ENCODE results near the gene IL23R. TPM values are rescaled to one million over a fixed set of nuclear protein-coding genes. Genes with fewer than 3 reads are reported as not detected.

The IL23R gene
- total and polyA plus RNA-seq, 2 donors (not counting 3 experiments of a cell fraction or from before 2014, with no cell fraction given): not detected

DNA sequence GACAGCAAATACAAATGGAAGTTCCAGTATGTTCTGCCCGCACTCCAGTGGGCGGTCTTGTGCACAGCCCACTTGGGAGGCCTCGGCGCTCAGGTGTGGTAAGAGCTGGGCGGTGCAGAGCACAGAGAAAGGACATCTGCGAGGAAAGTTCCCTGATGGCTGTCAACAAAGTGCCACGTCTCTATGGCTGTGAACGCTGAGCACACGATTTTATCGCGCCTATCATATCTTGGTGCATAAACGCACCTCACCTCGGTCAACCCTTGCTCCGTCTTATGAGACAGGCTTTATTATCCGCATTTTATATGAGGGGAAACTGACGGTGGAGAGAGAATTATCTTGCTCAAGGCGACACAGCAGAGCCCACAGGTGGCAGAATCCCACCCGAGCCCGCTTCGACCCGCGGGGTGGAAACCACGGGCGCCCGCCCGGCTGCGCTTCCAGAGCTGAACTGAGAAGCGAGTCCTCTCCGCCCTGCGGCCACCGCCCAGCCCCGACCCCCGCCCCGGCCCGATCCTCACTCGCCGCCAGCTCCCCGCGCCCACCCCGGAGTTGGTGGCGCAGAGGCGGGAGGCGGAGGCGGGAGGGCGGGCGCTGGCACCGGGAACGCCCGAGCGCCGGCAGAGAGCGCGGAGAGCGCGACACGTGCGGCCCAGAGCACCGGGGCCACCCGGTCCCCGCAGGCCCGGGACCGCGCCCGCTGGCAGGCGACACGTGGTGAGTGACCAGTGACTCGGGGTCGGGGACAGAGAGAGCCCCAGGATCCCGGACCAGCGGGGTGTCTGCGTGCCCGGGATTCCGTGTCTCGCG is 141.2 kb downstream of the IL23R start, which contains the start of gene IL12RB2:
TSS of gene IL12RB2 (plus strand) at position 623 of the 810 bp plus-strand sequence. CDS start 12,496 bp downstream, outside the sequence.
- Histone ChIP-seq H3K36me3 (ENCODE audit: control insufficient read depth in 2 of 2, extremely low read depth in 1 of 2, insufficient read depth in 2 of 2, low read length in 2 of 2) (no peaks in the 10 kb centered on the region), H3K4me3 (replicated peaks in 1 of 3; ENCODE audit: insufficient read depth in 1 of 3, low read depth in 1 of 3, low read length in 3 of 3) (peak within 1 kb of the TSS; percentile 14 to 40 (median 21)), H3K9me3 (replicated peaks; ENCODE audit: control insufficient read depth, insufficient read depth, low read length) (no peaks in the 10 kb centered on the region), H3K4me1 (ENCODE audit: control insufficient read depth, extremely low read depth, insufficient read depth, low read length) (no peaks in the 10 kb centered on the region), H3K9me1 (replicated peaks; ENCODE audit: control insufficient read depth, extremely low read depth, insufficient read depth, low read length) (no peaks in the 10 kb centered on the region), H3K4me2 (ENCODE audit: insufficient read depth, low read length) (peak within 1 kb of the TSS; percentile 75), H3K27ac (ENCODE audit: insufficient read depth, low read depth, low read length) (no peak within 1 kb of the TSS), H3K27me3 (ENCODE audit: control insufficient read depth in 2 of 2, insufficient read depth in 2 of 2, low read length in 2 of 2) (peaks cover 26 to 27% of the 10 kb centered on the region in 2 experiments), H3K9ac (replicated peaks; ENCODE audit: extremely low read depth, insufficient read depth, low read length) (no peak within 1 kb of the TSS), H2AFZ (ENCODE audit: low read depth, low read length) (peak within 1 kb of the TSS; percentile 81), H3K79me2 (ENCODE audit: control insufficient read depth, insufficient read depth, low read length) (no peaks in the 10 kb centered on the region), H4K20me1 (replicated peaks; ENCODE audit: control insufficient read depth, extremely low read depth, insufficient read depth, low read length) (no peaks in the 10 kb centered on the region)
- CTCF ChIA-PET: interaction anchor here (1.6 kb wide), 1 partner anchor 73 kb away, joined by 4 read pairs; no protein-coding TSS in a partner anchor
- TF ChIP-seq GATA2 (IDR thresholded peaks at IDR 0.05; ENCODE audit: insufficient read depth, insufficient read length, low read depth, low read length) (no peak), POLR2AphosphoS5 (IDR thresholded peaks at IDR 0.05; ENCODE audit: insufficient read depth, low read depth, low read length) (no peak), EZH2 (IDR thresholded peaks at IDR 0.05; ENCODE audit: borderline replicate concordance, low read depth, low read length, severe bottlenecking) (peak; percentile 39)
- TF ChIP-seq, protein P1, sequence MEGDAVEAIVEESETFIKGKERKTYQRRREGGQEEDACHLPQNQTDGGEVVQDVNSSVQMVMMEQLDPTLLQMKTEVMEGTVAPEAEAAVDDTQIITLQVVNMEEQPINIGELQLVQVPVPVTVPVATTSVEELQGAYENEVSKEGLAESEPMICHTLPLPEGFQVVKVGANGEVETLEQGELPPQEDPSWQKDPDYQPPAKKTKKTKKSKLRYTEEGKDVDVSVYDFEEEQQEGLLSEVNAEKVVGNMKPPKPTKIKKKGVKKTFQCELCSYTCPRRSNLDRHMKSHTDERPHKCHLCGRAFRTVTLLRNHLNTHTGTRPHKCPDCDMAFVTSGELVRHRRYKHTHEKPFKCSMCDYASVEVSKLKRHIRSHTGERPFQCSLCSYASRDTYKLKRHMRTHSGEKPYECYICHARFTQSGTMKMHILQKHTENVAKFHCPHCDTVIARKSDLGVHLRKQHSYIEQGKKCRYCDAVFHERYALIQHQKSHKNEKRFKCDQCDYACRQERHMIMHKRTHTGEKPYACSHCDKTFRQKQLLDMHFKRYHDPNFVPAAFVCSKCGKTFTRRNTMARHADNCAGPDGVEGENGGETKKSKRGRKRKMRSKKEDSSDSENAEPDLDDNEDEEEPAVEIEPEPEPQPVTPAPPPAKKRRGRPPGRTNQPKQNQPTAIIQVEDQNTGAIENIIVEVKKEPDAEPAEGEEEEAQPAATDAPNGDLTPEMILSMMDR (IDR thresholded peaks at IDR 0.05; ENCODE audit: extremely low read depth in 1 of 2, insufficient read depth in 1 of 2, low read depth in 1 of 2, low read length in 2 of 2): no peak
- no peak for DNase-seq (ENCODE audit: low read depth, low spot score)
- dilution Hi-C loops (cut with MboI; ENCODE audit: extremely low pct_ligation_motif_present, low sequenced_read_pairs) (no loop called here), intact Hi-C loops (cut with micrococcal nuclease) (loop anchor here (10.0 kb wide), 1 partner anchor 73 kb away; no protein-coding TSS in a partner anchor)
- BruUV-seq (replicated peaks): no TSS peak
- POLR2A ChIA-PET: interaction anchor here (0.6 kb wide), 1 partner anchor 137 kb away, joined by 5 read pairs; no protein-coding TSS in a partner anchor
- FAIRE-seq: no peak
